ENCODE results near the gene FRS3.

DNA sequence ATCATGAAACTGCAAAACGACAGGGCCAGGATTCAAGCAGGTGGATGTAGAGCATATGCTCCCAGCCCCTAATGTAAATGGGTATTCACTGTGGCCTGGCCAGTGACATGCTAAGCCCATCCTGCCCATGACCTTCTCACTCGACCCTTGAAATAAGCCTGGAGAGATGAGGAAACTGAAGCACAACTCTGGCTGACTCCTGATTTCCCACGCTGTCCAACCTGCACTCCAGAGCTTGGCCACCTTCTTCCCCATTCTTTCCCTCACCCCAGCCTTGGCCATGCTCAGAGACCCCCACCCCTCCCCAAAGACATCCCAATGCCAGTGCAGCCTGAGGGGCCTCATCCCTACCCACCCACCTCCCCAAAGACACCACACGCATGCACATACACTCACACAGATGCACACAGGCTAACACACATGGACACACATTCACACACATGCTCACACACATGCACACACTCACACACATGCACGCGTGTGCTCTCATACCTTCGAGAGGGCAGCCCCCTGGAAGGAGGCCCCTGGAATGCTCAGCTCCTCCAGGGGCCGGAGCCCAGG is 56.7 kb downstream of the FRS3 start:
- TF ChIP-seq, protein P1, sequence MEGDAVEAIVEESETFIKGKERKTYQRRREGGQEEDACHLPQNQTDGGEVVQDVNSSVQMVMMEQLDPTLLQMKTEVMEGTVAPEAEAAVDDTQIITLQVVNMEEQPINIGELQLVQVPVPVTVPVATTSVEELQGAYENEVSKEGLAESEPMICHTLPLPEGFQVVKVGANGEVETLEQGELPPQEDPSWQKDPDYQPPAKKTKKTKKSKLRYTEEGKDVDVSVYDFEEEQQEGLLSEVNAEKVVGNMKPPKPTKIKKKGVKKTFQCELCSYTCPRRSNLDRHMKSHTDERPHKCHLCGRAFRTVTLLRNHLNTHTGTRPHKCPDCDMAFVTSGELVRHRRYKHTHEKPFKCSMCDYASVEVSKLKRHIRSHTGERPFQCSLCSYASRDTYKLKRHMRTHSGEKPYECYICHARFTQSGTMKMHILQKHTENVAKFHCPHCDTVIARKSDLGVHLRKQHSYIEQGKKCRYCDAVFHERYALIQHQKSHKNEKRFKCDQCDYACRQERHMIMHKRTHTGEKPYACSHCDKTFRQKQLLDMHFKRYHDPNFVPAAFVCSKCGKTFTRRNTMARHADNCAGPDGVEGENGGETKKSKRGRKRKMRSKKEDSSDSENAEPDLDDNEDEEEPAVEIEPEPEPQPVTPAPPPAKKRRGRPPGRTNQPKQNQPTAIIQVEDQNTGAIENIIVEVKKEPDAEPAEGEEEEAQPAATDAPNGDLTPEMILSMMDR (IDR thresholded peaks at IDR 0.05), result no peak
- TF ChIP-seq EP300 (IDR thresholded peaks at IDR 0.05), result no peak
- TF ChIP-seq POLR2A (IDR thresholded peaks at IDR 0.05), result no peak

Measured in tibial nerve (tissue), 4 donors.